ENCODE measurements around the gene SEPTIN14.

DNA sequence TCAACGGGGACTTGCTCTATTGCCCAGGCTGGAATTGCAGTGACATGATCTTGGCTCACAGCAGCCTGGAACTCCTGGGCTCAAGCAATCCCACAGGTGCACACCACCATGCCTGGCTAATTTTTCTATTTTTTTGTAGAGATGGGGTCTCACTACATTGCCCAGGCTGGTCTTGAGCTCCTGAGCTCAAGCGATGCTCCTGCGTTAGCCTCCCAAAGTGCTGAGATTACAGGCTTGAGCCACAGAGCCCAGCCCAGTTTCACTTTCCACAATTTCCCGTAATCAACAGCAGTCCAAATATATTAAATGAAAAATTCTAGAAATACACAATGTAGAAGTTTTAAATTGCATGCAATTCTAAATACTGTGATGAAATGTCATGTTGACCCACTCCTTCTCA, 24.0 kb downstream of the SEPTIN14 start:
- TF ChIP-seq, protein P1, sequence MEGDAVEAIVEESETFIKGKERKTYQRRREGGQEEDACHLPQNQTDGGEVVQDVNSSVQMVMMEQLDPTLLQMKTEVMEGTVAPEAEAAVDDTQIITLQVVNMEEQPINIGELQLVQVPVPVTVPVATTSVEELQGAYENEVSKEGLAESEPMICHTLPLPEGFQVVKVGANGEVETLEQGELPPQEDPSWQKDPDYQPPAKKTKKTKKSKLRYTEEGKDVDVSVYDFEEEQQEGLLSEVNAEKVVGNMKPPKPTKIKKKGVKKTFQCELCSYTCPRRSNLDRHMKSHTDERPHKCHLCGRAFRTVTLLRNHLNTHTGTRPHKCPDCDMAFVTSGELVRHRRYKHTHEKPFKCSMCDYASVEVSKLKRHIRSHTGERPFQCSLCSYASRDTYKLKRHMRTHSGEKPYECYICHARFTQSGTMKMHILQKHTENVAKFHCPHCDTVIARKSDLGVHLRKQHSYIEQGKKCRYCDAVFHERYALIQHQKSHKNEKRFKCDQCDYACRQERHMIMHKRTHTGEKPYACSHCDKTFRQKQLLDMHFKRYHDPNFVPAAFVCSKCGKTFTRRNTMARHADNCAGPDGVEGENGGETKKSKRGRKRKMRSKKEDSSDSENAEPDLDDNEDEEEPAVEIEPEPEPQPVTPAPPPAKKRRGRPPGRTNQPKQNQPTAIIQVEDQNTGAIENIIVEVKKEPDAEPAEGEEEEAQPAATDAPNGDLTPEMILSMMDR (IDR thresholded peaks at IDR 0.05 in 8 of 11, conservative IDR thresholded peaks at IDR 0.05 in 3 of 11), result no peak
- TF ChIP-seq POLR2A (IDR thresholded peaks at IDR 0.05), result no peak
